Testis (tissue), 3 donors: ENCODE results near the gene FARS2. TPM values are rescaled to one million over a fixed set of nuclear protein-coding genes. Genes with fewer than 3 reads are reported as not detected.

Experiments used
- DNase-seq: peaks from one replicate; pipeline ENCODE4 v3.0.0-alpha.2; 2019
- H3K27ac ChIP-seq, 2 donors: fragments of 200-600 bp; sonication (generic); one replicate each; pipeline ENCODE4 v1.5.1; 2019
- H3K27me3 ChIP-seq: fragments of 200-600 bp; sonication (generic); one replicate; pipeline ENCODE4 v1.5.1; 2019
- H3K36me3 ChIP-seq: fragments of 200-600 bp; sonication (generic); one replicate; pipeline ENCODE4 v1.5.1; 2017; ENCODE audit warnings: low read depth; ENCODE audit errors: missing control alignments
- H3K4me1 ChIP-seq: fragments of 200-600 bp; sonication (generic); one replicate; pipeline ENCODE4 v1.5.1; 2019
- H3K4me3 ChIP-seq, 2 donors: fragments of 200-600 bp; sonication (generic); one replicate each; pipeline ENCODE4 v1.5.1; 2017 to 2019
- H3K9me3 ChIP-seq: fragments of 200-600 bp; sonication (generic); one replicate; pipeline ENCODE4 v1.5.1; 2017
- POLR2A ChIP-seq: fragments of 450-650 bp; IDR thresholded peaks from one replicate; pipeline ENCODE4 v1.6.1; 2017; ENCODE audit warnings: antibody characterized with exemption, mild to moderate bottlenecking, moderate library complexity
- WGBS, 2 donors: methylation state at CpG; one replicate each; pipeline ENCODE4 v1.1.5; 2018; 5-methylcytosine and 5-hydroxymethylcytosine counted together
- intact Hi-C: fragments of 100-400 bp; cut with DNase I; formaldehyde crosslinking; loops from one replicate; pipeline ENCODE4 v1.15.1; 2023; ENCODE audit warnings: low total_unique reads
- polyA plus RNA-seq: library from polyadenylated mRNA; stranded (reverse); fragments of 350-450 nt; fragmentation: Illumina TruSeq; extraction: RNeasy Lipid Tissue Mini Kit (QIAGEN cat#74804); gene quantifications from one replicate; pipeline ENCODE4 v1.2.3, GENCODE V29; 2014; ENCODE audit warnings: low read depth, low replicate concordance; ENCODE audit not compliant: insufficient read depth
- total RNA-seq, 2 donors: library from RNA; depleted of rRNA; stranded (reverse); fragments of >200 nt; gene quantifications; one replicate each; pipeline ENCODE4 v1.2.3, GENCODE V29; 2016
- TF ChIP-seq, protein P1 (sequence below), 3 experiments: fragments of 450-650 bp in 2 of 3; fragments of 200-600 bp in 1 of 3; sonication (generic) in 1 of 3; IDR thresholded peaks; one replicate each; pipeline ENCODE4 v1.5.1; 2016 to 2019; ENCODE audit warnings: antibody characterized with exemption in 3 of 3, mild to moderate bottlenecking in 2 of 3, moderate library complexity in 1 of 3

Gene FARS2
- total and polyA plus RNA-seq, 3 donors from 2014 or later: 15.4 to 26.8 (median 22.1) TPM

DNA sequence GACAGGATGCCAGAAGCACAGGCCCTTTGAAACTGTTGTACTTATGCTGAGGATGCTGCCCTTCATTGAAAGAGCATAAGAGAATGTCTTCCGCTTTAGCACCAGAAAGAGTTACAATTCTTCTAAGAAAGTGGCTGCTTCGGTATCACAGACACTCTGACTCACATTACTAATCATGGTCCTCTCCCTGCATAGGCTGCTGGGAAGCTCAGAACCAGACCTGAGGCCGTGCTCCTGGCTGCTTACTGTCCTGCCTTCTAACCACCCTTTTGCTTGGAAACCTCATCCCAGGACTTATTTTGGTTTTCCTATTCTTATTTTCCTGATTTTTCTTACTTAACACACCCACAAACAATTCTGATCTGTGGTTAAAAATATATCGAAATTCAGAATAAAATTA lies 23.5 kb upstream of the FARS2 start:
- Histone ChIP-seq H3K4me3 (no peak overlapping the region), H3K27ac (no peak overlapping the region), H3K4me1 (no peaks in the 10 kb centered on the region), H3K36me3 (no peaks in the 10 kb centered on the region), H3K27me3 (no peaks in the 10 kb centered on the region), H3K9me3 (no peaks in the 10 kb centered on the region)
- 92 to 97% methylated on average over 4 of the region's 4 CpGs for WGBS, 2 donors
- TF ChIP-seq POLR2A: no peak
- TF ChIP-seq, protein P1, sequence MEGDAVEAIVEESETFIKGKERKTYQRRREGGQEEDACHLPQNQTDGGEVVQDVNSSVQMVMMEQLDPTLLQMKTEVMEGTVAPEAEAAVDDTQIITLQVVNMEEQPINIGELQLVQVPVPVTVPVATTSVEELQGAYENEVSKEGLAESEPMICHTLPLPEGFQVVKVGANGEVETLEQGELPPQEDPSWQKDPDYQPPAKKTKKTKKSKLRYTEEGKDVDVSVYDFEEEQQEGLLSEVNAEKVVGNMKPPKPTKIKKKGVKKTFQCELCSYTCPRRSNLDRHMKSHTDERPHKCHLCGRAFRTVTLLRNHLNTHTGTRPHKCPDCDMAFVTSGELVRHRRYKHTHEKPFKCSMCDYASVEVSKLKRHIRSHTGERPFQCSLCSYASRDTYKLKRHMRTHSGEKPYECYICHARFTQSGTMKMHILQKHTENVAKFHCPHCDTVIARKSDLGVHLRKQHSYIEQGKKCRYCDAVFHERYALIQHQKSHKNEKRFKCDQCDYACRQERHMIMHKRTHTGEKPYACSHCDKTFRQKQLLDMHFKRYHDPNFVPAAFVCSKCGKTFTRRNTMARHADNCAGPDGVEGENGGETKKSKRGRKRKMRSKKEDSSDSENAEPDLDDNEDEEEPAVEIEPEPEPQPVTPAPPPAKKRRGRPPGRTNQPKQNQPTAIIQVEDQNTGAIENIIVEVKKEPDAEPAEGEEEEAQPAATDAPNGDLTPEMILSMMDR (IDR thresholded peaks at IDR 0.05): no peak
- intact Hi-C loops: no loop called here
- no peak for DNase-seq

DNA sequence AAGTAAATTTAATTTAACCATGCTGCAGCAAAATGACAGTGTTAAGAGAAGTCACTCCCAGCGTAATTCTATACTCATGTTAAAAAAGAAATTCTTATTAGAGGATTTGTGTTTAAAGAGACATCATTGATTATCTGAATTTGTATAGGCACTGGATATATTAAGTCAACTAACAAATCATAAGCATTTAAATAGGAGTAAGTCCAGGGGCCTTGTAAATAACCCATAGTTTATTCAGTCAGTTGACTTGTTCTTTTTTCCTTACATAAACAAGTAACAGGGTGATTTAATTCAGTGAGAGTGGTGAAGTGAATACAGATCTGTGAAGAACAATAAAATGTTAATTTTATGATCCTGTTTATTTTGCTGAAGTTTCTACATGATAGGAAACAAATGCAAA lies 23.0 kb upstream of the FARS2 start:
- Histone ChIP-seq H3K4me1 (no peaks in the 10 kb centered on the region), H3K27me3 (no peaks in the 10 kb centered on the region), H3K9me3 (no peaks in the 10 kb centered on the region), H3K36me3 (no peaks in the 10 kb centered on the region), H3K4me3 (no peak overlapping the region), H3K27ac (no peak overlapping the region)
- 89 to 96% methylated on average over 1 of the region's 1 CpG for WGBS, 2 donors
- no peak for DNase-seq
- intact Hi-C loops: no loop called here
- TF ChIP-seq, protein P1 (IDR thresholded peaks at IDR 0.05): no peak
- TF ChIP-seq POLR2A: no peak

DNA sequence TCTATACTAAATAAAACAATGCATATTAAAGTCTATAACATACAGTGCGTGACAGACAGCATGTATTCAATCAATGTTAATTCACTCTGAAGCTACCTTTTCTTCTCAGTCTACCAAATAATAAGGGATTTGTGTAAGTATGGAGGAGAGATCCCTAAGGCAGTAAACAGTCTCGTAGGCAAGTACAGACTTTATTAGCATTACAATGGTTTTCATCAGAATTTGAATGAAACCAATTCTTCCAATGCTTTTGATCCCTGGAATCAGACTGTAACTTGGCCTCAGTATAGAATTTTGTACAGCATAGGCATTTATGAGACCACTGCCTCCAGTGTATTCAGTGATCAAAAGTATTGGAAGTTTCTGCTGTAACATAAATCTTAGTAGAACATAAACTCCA lies 20.1 kb upstream of the FARS2 start:
- Histone ChIP-seq H3K9me3 (no peaks in the 10 kb centered on the region), H3K27me3 (no peaks in the 10 kb centered on the region), H3K4me3 (no peak overlapping the region), H3K4me1 (no peaks in the 10 kb centered on the region), H3K27ac (no peak overlapping the region), H3K36me3 (no peaks in the 10 kb centered on the region)
- DNase-seq: no peak
- WGBS, 2 donors: 96% methylated on average over 2 of the region's 2 CpGs
- no peak for TF ChIP-seq POLR2A
- TF ChIP-seq, protein P1 (IDR thresholded peaks at IDR 0.05): no peak
- intact Hi-C loops: no loop called here

DNA sequence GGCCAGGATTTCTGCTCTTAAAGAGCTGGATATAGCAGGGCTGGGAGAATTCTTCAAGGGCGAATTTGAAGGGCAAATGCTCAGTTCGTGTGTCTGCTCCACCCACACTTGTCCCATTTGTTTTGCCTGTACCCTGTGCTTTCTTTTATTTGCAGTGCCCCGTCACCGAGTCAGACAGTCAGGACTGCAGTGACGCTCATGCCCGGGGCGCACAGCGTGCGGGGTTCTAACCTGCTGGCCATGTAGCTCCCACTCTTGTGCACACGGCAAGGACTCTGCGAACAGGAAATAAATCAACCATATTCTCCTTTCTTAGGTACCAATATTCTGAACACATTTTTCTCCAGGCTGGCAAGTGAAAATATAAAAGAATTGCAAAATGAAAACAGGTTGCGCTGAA lies 18.2 kb upstream of the FARS2 start:
- H3K9me3 ChIP-seq: no peaks in the 10 kb centered on the region
- intact Hi-C loops: no loop called here
- no peaks in the 10 kb centered on the region for H3K4me1 ChIP-seq
- H3K4me3 ChIP-seq: no peak overlapping the region
- TF ChIP-seq, protein P1 (IDR thresholded peaks at IDR 0.05): no peak
- no peak for TF ChIP-seq POLR2A
- H3K27ac ChIP-seq: no peak overlapping the region
- no peak for DNase-seq
- H3K27me3 ChIP-seq: no peaks in the 10 kb centered on the region
- H3K36me3 ChIP-seq: no peaks in the 10 kb centered on the region
- 87 to 93% methylated on average over 12 of the region's 12 CpGs for WGBS, 2 donors
